HepG2 (cell line): Measurements from ENCODE around the gene COQ8B. TPM values are rescaled to one million over a fixed set of nuclear protein-coding genes. Genes with fewer than 3 reads are reported as not detected.

ENCODE experiments used
- NFAT5 ChIP-seq: sonication (generic); formaldehyde crosslinking; IDR thresholded peaks from 2 replicates; pipeline ENCODE4 v1.4.0; 2020; ENCODE audit warnings: missing genetic modification reagents
- SATB2 ChIP-seq: sonication (generic); formaldehyde crosslinking; IDR thresholded peaks from 2 replicates; pipeline ENCODE4 v1.5.0; 2020; ENCODE audit warnings: missing genetic modification reagents
- TBX2 ChIP-seq: sonication (generic); formaldehyde crosslinking; IDR thresholded peaks from 2 replicates; pipeline ENCODE4 v1.5.0; 2020; ENCODE audit warnings: missing genetic modification reagents, mild to moderate bottlenecking, borderline replicate concordance
- THRA ChIP-seq: sonication (generic); formaldehyde crosslinking; IDR thresholded peaks from 2 replicates; pipeline ENCODE4 v1.4.0; 2020; ENCODE audit warnings: missing genetic modification reagents, borderline replicate concordance
- ZNF333 ChIP-seq: sonication (generic); formaldehyde crosslinking; IDR thresholded peaks from 2 replicates; pipeline ENCODE4 v1.4.0; 2020; ENCODE audit warnings: mild to moderate bottlenecking, missing genetic modification reagents, borderline replicate concordance
- ZNF549 ChIP-seq: sonication (generic); formaldehyde crosslinking; IDR thresholded peaks from 2 replicates; pipeline ENCODE4 v1.5.0; 2020; ENCODE audit warnings: missing genetic modification reagents
- ZNF563 ChIP-seq: sonication (generic); formaldehyde crosslinking; IDR thresholded peaks from 2 replicates; pipeline ENCODE4 v1.8.0; 2022; ENCODE audit warnings: mild to moderate bottlenecking, moderate library complexity, missing genetic modification reagents
- ZNF766 ChIP-seq: sonication (generic); formaldehyde crosslinking; IDR thresholded peaks from 2 replicates; pipeline ENCODE4 v1.5.0; 2020; ENCODE audit warnings: missing genetic modification reagents, borderline replicate concordance
- polyA plus RNA-seq, 8 experiments: library from polyadenylated mRNA; depleted of rRNA in 3 of 8; stranded (reverse) in 7 of 8; unstranded in 1 of 8; fragments of >200 nt; fragmentation: Illumina TruSeq in 4 of 8; extraction: Trizol in 4 of 8; gene quantifications; 2 replicates each; pipeline versions ENCODE4 v1.2.1 to v1.2.3, GENCODE V29; 2011 to 2016; ENCODE audit warnings: low read depth in 4 of 8, missing spikeins in 1 of 8, mixed read lengths in 1 of 8; ENCODE audit not compliant: insufficient read depth in 1 of 8
- total RNA-seq, 5 experiments: library from RNA; depleted of rRNA; stranded (reverse); fragments of >200 nt; fragmentation: Illumina TruSeq; extraction: Trizol; gene quantifications; 2 replicates each; pipeline ENCODE4 v1.2.3, GENCODE V29; 2016; ENCODE audit warnings: low read depth in 1 of 5
- TF ChIP-seq, protein P1 (sequence below): sonication (generic); formaldehyde crosslinking; IDR thresholded peaks from 2 replicates; pipeline ENCODE4 v1.8.0; 2022; ENCODE audit warnings: low read depth, missing genetic modification reagents
- TF ChIP-seq, protein P2 (sequence below): sonication (generic); formaldehyde crosslinking; IDR thresholded peaks from 2 replicates; pipeline ENCODE4 v1.5.0; 2020; ENCODE audit warnings: mild to moderate bottlenecking, missing genetic modification reagents
- TF ChIP-seq, protein P3 (sequence below): sonication (generic); formaldehyde crosslinking; conservative IDR thresholded peaks from 2 replicates; pipeline ENCODE4 v1.4.0; 2020; ENCODE audit warnings: missing genetic modification reagents
- TF ChIP-seq, protein P4 (sequence below): IDR thresholded peaks from 2 replicates; pipeline ENCODE4 v1.6.1; 2016; ENCODE audit warnings: missing genetic modification reagents, missing compliant biosample characterization

COQ8B gene
- total and polyA plus RNA-seq, 2 of the 13 experiments (the other 11 are each of a cell fraction or from before 2014, with no cell fraction given), result 12.3 to 17.2 TPM

DNA sequence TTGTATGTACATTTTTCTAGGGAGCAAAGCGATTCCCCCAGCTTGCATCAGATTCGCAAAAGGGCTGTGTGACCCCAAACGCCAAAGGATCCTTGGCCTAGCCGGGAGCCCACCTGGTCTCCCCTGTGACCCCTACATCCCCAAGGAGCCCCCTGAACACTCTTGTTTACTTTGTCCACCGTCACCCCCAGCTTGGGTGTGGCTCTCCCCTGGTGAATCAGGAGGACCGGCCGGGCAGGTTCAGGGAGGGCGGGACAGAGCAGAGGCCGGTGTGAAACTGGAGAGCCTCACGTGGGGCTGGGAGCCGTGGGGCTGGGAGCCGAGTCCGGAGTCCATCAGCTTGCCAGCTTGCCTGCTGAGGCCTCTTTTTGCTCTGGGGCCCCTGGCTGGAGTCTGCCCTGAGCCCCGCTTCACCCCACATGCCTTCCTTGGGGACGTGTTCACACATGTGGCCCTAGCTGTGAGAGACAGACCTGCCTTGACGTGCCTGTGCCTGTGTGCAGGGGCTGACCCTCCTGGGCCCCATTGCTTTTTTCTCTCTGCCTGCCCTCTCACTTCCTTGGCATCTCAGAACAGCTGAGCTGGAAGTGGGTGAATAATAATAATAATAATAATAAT lies 2.2 kb upstream of the COQ8B start (continued):
- TF ChIP-seq, protein P1, sequence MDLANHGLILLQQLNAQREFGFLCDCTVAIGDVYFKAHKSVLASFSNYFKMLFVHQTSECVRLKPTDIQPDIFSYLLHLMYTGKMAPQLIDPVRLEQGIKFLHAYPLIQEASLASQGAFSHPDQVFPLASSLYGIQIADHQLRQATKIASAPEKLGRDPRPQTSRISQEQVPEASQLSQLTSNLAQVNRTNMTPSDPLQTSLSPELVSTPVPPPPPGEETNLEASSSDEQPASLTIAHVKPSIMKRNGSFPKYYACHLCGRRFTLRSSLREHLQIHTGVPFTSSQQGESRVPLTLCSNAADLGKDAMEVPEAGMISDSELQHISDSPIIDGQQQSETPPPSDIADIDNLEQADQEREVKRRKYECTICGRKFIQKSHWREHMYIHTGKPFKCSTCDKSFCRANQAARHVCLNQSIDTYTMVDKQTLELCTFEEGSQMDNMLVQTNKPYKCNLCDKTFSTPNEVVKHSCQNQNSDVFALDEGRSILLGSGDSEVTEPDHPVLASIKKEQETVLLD, result no peak
- TF ChIP-seq, protein P2, sequence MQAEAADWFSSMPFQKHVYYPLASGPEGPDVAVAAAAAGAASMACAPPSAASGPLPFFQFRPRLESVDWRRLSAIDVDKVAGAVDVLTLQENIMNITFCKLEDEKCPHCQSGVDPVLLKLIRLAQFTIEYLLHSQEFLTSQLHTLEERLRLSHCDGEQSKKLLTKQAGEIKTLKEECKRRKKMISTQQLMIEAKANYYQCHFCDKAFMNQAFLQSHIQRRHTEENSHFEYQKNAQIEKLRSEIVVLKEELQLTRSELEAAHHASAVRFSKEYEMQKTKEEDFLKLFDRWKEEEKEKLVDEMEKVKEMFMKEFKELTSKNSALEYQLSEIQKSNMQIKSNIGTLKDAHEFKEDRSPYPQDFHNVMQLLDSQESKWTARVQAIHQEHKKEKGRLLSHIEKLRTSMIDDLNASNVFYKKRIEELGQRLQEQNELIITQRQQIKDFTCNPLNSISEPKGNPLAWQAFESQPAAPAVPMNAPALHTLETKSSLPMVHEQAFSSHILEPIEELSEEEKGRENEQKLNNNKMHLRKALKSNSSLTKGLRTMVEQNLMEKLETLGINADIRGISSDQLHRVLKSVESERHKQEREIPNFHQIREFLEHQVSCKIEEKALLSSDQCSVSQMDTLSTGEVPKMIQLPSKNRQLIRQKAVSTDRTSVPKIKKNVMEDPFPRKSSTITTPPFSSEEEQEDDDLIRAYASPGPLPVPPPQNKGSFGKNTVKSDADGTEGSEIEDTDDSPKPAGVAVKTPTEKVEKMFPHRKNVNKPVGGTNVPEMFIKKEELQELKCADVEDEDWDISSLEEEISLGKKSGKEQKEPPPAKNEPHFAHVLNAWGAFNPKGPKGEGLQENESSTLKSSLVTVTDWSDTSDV (CRISPR knock-in tag), result no peak
- TF ChIP-seq, protein P3, sequence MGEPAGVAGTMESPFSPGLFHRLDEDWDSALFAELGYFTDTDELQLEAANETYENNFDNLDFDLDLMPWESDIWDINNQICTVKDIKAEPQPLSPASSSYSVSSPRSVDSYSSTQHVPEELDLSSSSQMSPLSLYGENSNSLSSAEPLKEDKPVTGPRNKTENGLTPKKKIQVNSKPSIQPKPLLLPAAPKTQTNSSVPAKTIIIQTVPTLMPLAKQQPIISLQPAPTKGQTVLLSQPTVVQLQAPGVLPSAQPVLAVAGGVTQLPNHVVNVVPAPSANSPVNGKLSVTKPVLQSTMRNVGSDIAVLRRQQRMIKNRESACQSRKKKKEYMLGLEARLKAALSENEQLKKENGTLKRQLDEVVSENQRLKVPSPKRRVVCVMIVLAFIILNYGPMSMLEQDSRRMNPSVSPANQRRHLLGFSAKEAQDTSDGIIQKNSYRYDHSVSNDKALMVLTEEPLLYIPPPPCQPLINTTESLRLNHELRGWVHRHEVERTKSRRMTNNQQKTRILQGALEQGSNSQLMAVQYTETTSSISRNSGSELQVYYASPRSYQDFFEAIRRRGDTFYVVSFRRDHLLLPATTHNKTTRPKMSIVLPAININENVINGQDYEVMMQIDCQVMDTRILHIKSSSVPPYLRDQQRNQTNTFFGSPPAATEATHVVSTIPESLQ (CRISPR knock-in tag), result no peak
- no peak for TF ChIP-seq NFAT5 (CRISPR knock-in tag)
- no peak for TF ChIP-seq ZNF549
- no peak for TF ChIP-seq ZNF333 (CRISPR knock-in tag)
- TF ChIP-seq, protein P4, sequence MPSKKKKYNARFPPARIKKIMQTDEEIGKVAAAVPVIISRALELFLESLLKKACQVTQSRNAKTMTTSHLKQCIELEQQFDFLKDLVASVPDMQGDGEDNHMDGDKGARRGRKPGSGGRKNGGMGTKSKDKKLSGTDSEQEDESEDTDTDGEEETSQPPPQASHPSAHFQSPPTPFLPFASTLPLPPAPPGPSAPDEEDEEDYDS, result no peak
- peak; percentile 45; the same call in 1 of the 2 replicates for TF ChIP-seq ZNF563 (CRISPR knock-in tag)
- no peak for TF ChIP-seq SATB2 (CRISPR knock-in tag)
- TF ChIP-seq ZNF766 (CRISPR knock-in tag), result 0 out of 2 replicates have a peak, but pooled peaks have one; percentile 36
- TF ChIP-seq TBX2, result peak; percentile 93
- TF ChIP-seq THRA (CRISPR knock-in tag), result peak; percentile 68; the same call in 1 of the 2 replicates
